ENCODE measurements around the gene AP3B1. TPM values are rescaled to one million over a fixed set of nuclear protein-coding genes. Genes with fewer than 3 reads are reported as not detected.
"Not testable (repeated sequence)": the region's sequence is repeated elsewhere in the genome, so short reads cannot be mapped to it uniquely, and the experiment has no call there.

Gene AP3B1
- total RNA-seq, 2 experiments from 2014 or later: 32.5 to 39.5 TPM

- Histone ChIP-seq H3K9me3 (ENCODE audit: low read length) (no peaks in the 10 kb centered on the region), H3K4me1 (ENCODE audit: insufficient read depth, low read length, poor library complexity, severe bottlenecking) (no peaks in the 10 kb centered on the region), H3K36me3 (ENCODE audit: insufficient read depth, low read length) (no peaks in the 10 kb centered on the region), H3K27ac (ENCODE audit: low read depth, low read length, poor library complexity, severe bottlenecking) (no peak overlapping the region), H3K4me3 (ENCODE audit: low read depth, low read length, poor library complexity, severe bottlenecking) (no peak overlapping the region), H4K20me1 (ENCODE audit: insufficient read depth, low read length) (no peaks in the 10 kb centered on the region), H3K9me2 (ENCODE audit: insufficient read depth, low read length) (no peaks in the 10 kb centered on the region), H3K4me2 (ENCODE audit: low read length) (no peak overlapping the region), H3K79me2 (ENCODE audit: insufficient read depth, low read depth, low read length) (no peaks in the 10 kb centered on the region), H2AFZ (ENCODE audit: low read length) (no peak overlapping the region)
- ChIA-PET CTCF (ENCODE audit: unreplicated experiment) (no interaction called here), POLR2A (interaction anchor here (1.5 kb wide), 1 partner anchor 12 kb away, joined by 5 read pairs; no protein-coding TSS in a partner anchor)
- no peak for DNase-seq (ENCODE audit: low spot score)
- BruUV-seq (replicated peaks): no TSS peak
- intact Hi-C loops (cut with micrococcal nuclease; ENCODE audit: unreplicated experiment): no loop called here
- TF ChIP-seq CTCF (conservative IDR thresholded peaks at IDR 0.05; ENCODE audit: low read length) (no peak), EZH2phosphoT487 (IDR thresholded peaks at IDR 0.05; ENCODE audit: borderline replicate concordance, low read depth, low read length) (no peak)
These were observed 218.1 kb downstream of the AP3B1 start for GRCh38 chr5:78076351-78076750.

- H3K27ac ChIP-seq (ENCODE audit: low read depth, low read length, poor library complexity, severe bottlenecking): no peak overlapping the region
- H3K79me2 ChIP-seq (ENCODE audit: insufficient read depth, low read depth, low read length): no peaks in the 10 kb centered on the region
- CTCF ChIA-PET (ENCODE audit: unreplicated experiment): no interaction called here
- no peaks in the 10 kb centered on the region for H4K20me1 ChIP-seq (ENCODE audit: insufficient read depth, low read length)
- no peaks in the 10 kb centered on the region for H3K36me3 ChIP-seq (ENCODE audit: insufficient read depth, low read length)
- BruUV-seq (replicated peaks): no TSS peak
- H3K9me2 ChIP-seq (ENCODE audit: insufficient read depth, low read length): no peaks in the 10 kb centered on the region
- H2AFZ ChIP-seq (ENCODE audit: low read length): no peak overlapping the region
- POLR2A ChIA-PET: interaction anchor here (0.5 to 1.5 kb wide), 3 partner anchors 13 to 560 kb away, joined by 3 to 5 read pairs (median 4); no protein-coding TSS in a partner anchor
- no peaks in the 10 kb centered on the region for H3K9me3 ChIP-seq (ENCODE audit: low read length)
- no peak overlapping the region for H3K4me2 ChIP-seq (ENCODE audit: low read length)
- no peak overlapping the region for H3K4me3 ChIP-seq (ENCODE audit: low read depth, low read length, poor library complexity, severe bottlenecking)
- no peak for TF ChIP-seq EZH2phosphoT487 (IDR thresholded peaks at IDR 0.05; ENCODE audit: borderline replicate concordance, low read depth, low read length)
- intact Hi-C loops (cut with micrococcal nuclease; ENCODE audit: unreplicated experiment): no loop called here
- no peak for DNase-seq (ENCODE audit: low spot score)
- no peaks in the 10 kb centered on the region for H3K4me1 ChIP-seq (ENCODE audit: insufficient read depth, low read length, poor library complexity, severe bottlenecking)
These were observed 219.2 kb downstream of the AP3B1 start for GRCh38 chr5:78075301-78075700.

GRCh38 chr5:78070691-78071090 is 223.8 kb downstream of the AP3B1 start:
- H3K36me3 ChIP-seq (ENCODE audit: insufficient read depth, low read length); H3K9me2 ChIP-seq (ENCODE audit: insufficient read depth, low read length); H3K27ac ChIP-seq (ENCODE audit: low read depth, low read length, poor library complexity, severe bottlenecking); intact Hi-C loops (cut with micrococcal nuclease; ENCODE audit: unreplicated experiment); H3K4me3 ChIP-seq (ENCODE audit: low read depth, low read length, poor library complexity, severe bottlenecking); H4K20me1 ChIP-seq (ENCODE audit: insufficient read depth, low read length); H3K4me2 ChIP-seq (ENCODE audit: low read length); BruUV-seq (replicated peaks); DNase-seq (ENCODE audit: low spot score); H3K9me3 ChIP-seq (ENCODE audit: low read length); H3K79me2 ChIP-seq (ENCODE audit: insufficient read depth, low read depth, low read length); CTCF ChIA-PET (ENCODE audit: unreplicated experiment); H3K4me1 ChIP-seq (ENCODE audit: insufficient read depth, low read length, poor library complexity, severe bottlenecking); H2AFZ ChIP-seq (ENCODE audit: low read length): not testable (repeated sequence)
- POLR2A ChIA-PET: interaction anchor here (0.6 to 1.3 kb wide), 5 partner anchors 9 to 1608 kb away, joined by 3 to 5 read pairs (median 4); no protein-coding TSS in a partner anchor

GRCh38 chr5:78067581-78067980 is 226.9 kb downstream of the AP3B1 start:
- H3K36me3 ChIP-seq (ENCODE audit: insufficient read depth, low read length); H3K4me3 ChIP-seq (ENCODE audit: low read depth, low read length, poor library complexity, severe bottlenecking); DNase-seq (ENCODE audit: low spot score); BruUV-seq (replicated peaks); H3K4me1 ChIP-seq (ENCODE audit: insufficient read depth, low read length, poor library complexity, severe bottlenecking); H4K20me1 ChIP-seq (ENCODE audit: insufficient read depth, low read length); H3K27ac ChIP-seq (ENCODE audit: low read depth, low read length, poor library complexity, severe bottlenecking); H3K9me3 ChIP-seq (ENCODE audit: low read length); intact Hi-C loops (cut with micrococcal nuclease; ENCODE audit: unreplicated experiment); H3K4me2 ChIP-seq (ENCODE audit: low read length); H3K9me2 ChIP-seq (ENCODE audit: insufficient read depth, low read length); H2AFZ ChIP-seq (ENCODE audit: low read length); H3K79me2 ChIP-seq (ENCODE audit: insufficient read depth, low read depth, low read length): not testable (repeated sequence)
- ChIA-PET CTCF (ENCODE audit: unreplicated experiment) (interaction anchor here (0.5 kb wide), 1 partner anchor 61 kb away, joined by 3 read pairs; no protein-coding TSS in a partner anchor), POLR2A (interaction anchor here (0.7 to 1.1 kb wide), 2 partner anchors 35 to 1507 kb away, joined by 3 read pairs; no protein-coding TSS in a partner anchor)

- H3K27ac ChIP-seq (ENCODE audit: low read depth, low read length, poor library complexity, severe bottlenecking); H3K9me2 ChIP-seq (ENCODE audit: insufficient read depth, low read length); CTCF ChIA-PET (ENCODE audit: unreplicated experiment); H3K4me3 ChIP-seq (ENCODE audit: low read depth, low read length, poor library complexity, severe bottlenecking); H3K4me2 ChIP-seq (ENCODE audit: low read length); H3K36me3 ChIP-seq (ENCODE audit: insufficient read depth, low read length); H3K9me3 ChIP-seq (ENCODE audit: low read length); H3K79me2 ChIP-seq (ENCODE audit: insufficient read depth, low read depth, low read length); intact Hi-C loops (cut with micrococcal nuclease; ENCODE audit: unreplicated experiment); H3K4me1 ChIP-seq (ENCODE audit: insufficient read depth, low read length, poor library complexity, severe bottlenecking); H2AFZ ChIP-seq (ENCODE audit: low read length); H4K20me1 ChIP-seq (ENCODE audit: insufficient read depth, low read length); DNase-seq (ENCODE audit: low spot score); BruUV-seq (replicated peaks): not testable (repeated sequence)
- POLR2A ChIA-PET: interaction anchor here (1.1 to 1.2 kb wide), 2 partner anchors 14 to 36 kb away, joined by 3 read pairs; no protein-coding TSS in a partner anchor
These were observed 227.8 kb downstream of the AP3B1 start for GRCh38 chr5:78066722-78067121.

Measured in OCI-LY7 (cell line).